GM23338 (cell line): ENCODE data around the gene APLN. TPM values are rescaled to one million over a fixed set of nuclear protein-coding genes. Genes with fewer than 3 reads are reported as not detected.

ENCODE experiments used
- ATAC-seq: fragments of 200-7000 bp; cut with Tn5 transposase; 3 replicates; pipeline ENCODE4 v1.9.1; 2020
- DNase-seq: peaks from one replicate; pipeline ENCODE4 v3.0.0-alpha.2; 2015; ENCODE audit warnings: low spot score
- H2AFZ ChIP-seq: fragments of 200-600 bp; sonication (generic); 2 replicates; pipeline ENCODE4 v1.8.0; 2016; ENCODE audit warnings: antibody characterized with exemption, mild to moderate bottlenecking, moderate library complexity
- H3F3A ChIP-seq: fragments of 200-600 bp; sonication (generic); replicated peaks from 2 replicates; pipeline ENCODE4 v1.8.0; 2017; ENCODE audit warnings: antibody characterized with exemption, mixed run types, low read depth
- H3K27ac ChIP-seq: fragments of 200-600 bp; sonication (generic); 2 replicates; pipeline ENCODE4 v1.6.1; 2016; ENCODE audit warnings: low read depth
- H3K27me3 ChIP-seq: fragments of 200-600 bp; sonication (generic); 2 replicates; pipeline ENCODE4 v1.8.0; 2016; ENCODE audit warnings: mild to moderate bottlenecking, mixed run types, moderate library complexity; ENCODE audit not compliant: insufficient read depth
- H3K36me3 ChIP-seq: fragments of 200-600 bp; sonication (generic); 2 replicates; pipeline ENCODE4 v1.8.0; 2016; ENCODE audit warnings: mild to moderate bottlenecking; ENCODE audit not compliant: insufficient read depth
- H3K4me1 ChIP-seq: fragments of 200-600 bp; sonication (generic); 2 replicates; pipeline ENCODE4 v1.8.0; 2016; ENCODE audit warnings: mild to moderate bottlenecking, moderate library complexity; ENCODE audit not compliant: insufficient read depth
- H3K4me2 ChIP-seq: fragments of 200-600 bp; sonication (generic); 2 replicates; pipeline ENCODE4 v1.7.1; 2017; ENCODE audit warnings: mixed run types
- H3K4me3 ChIP-seq: fragments of 200-600 bp; sonication (generic); 2 replicates; pipeline ENCODE4 v1.6.1; 2016; ENCODE audit warnings: mixed run types
- H3K79me2 ChIP-seq: fragments of 200-600 bp; sonication (generic); replicated peaks from 2 replicates; pipeline ENCODE4 v1.8.0; 2017; ENCODE audit warnings: mild to moderate bottlenecking; ENCODE audit not compliant: insufficient read depth
- H3K9me2 ChIP-seq: fragments of 200-600 bp; sonication (generic); 2 replicates; pipeline ENCODE4 v1.8.0; 2017; ENCODE audit not compliant: insufficient read depth
- H4K20me1 ChIP-seq: fragments of 200-600 bp; sonication (generic); replicated peaks from 2 replicates; pipeline ENCODE4 v1.8.0; 2017; ENCODE audit warnings: mild to moderate bottlenecking; ENCODE audit not compliant: insufficient read depth
- H3K27ac Mint-ChIP-seq: 2 replicates; pipeline ENCODE4 v1.8.0; 2020; ENCODE audit warnings: inconsistent platforms, mild to moderate bottlenecking, moderate library complexity, mixed read lengths
- H3K27me3 Mint-ChIP-seq: 3 replicates; pipeline ENCODE4 v1.8.0; 2022; ENCODE audit warnings: low read depth, mild to moderate bottlenecking, moderate library complexity, mixed read lengths, inconsistent platforms; ENCODE audit not compliant: insufficient read depth, poor library complexity
- H3K36me3 Mint-ChIP-seq: 3 replicates; pipeline ENCODE4 v1.8.0; 2021; ENCODE audit warnings: low read depth, mild to moderate bottlenecking, inconsistent platforms, moderate library complexity, mixed read lengths
- H3K4me1 Mint-ChIP-seq: 3 replicates; pipeline ENCODE4 v1.8.0; 2020; ENCODE audit warnings: mild to moderate bottlenecking, inconsistent platforms, mixed read lengths
- H3K4me3 Mint-ChIP-seq: 3 replicates; pipeline ENCODE4 v1.8.0; 2021; ENCODE audit warnings: moderate library complexity, mild to moderate bottlenecking, inconsistent platforms, mixed read lengths
- H3K9me3 Mint-ChIP-seq: 3 replicates; pipeline ENCODE4 v1.8.0; 2020; ENCODE audit warnings: moderate library complexity, mild to moderate bottlenecking, inconsistent platforms, mixed read lengths
- CREB1 ChIP-seq: fragments of 250-450 bp; sonication (Bioruptor Pico); IDR thresholded peaks from 2 replicates; pipeline ENCODE4 v1.5.0; 2020; ENCODE audit warnings: low read depth, mild to moderate bottlenecking, moderate library complexity
- CTCF ChIP-seq, 2 experiments: fragments of 200-600 bp in 1 of 2; sonication (generic) in 1 of 2; conservative IDR thresholded peaks; 2 replicates each; pipeline versions ENCODE4 v1.5.1 to v1.6.1; 2016 to 2017; ENCODE audit warnings: antibody characterized with exemption in 2 of 2, low read depth in 2 of 2, mild to moderate bottlenecking in 2 of 2, moderate library complexity in 1 of 2
- ETS1 ChIP-seq: IDR thresholded peaks from 2 replicates; pipeline ENCODE4 v1.6.1; 2016; ENCODE audit warnings: antibody characterized with exemption
- EZH2 ChIP-seq: fragments of 200-600 bp; sonication (generic); IDR thresholded peaks from one replicate; pipeline ENCODE4 v1.8.0; 2017; ENCODE audit warnings: antibody characterized with exemption, mild to moderate bottlenecking, low read depth; ENCODE audit not compliant: unreplicated experiment
- EZH2phosphoT487 ChIP-seq: fragments of 200-600 bp; sonication (generic); IDR thresholded peaks from one replicate; pipeline ENCODE4 v1.8.1; 2018; ENCODE audit warnings: antibody characterized with exemption; ENCODE audit not compliant: unreplicated experiment
- JUNB ChIP-seq: IDR thresholded peaks from one replicate; pipeline ENCODE4 v1.6.1; 2016; ENCODE audit warnings: antibody characterized with exemption; ENCODE audit not compliant: unreplicated experiment
- NANOG ChIP-seq: IDR thresholded peaks from 2 replicates; pipeline ENCODE4 v1.6.1; 2016; ENCODE audit warnings: antibody characterized with exemption, borderline replicate concordance
- POLR2AphosphoS5 ChIP-seq: IDR thresholded peaks from 2 replicates; pipeline ENCODE4 v1.6.1; 2016; ENCODE audit warnings: antibody characterized with exemption, low read depth
- REST ChIP-seq: IDR thresholded peaks from one replicate; pipeline ENCODE4 v1.6.1; 2018; ENCODE audit warnings: antibody characterized with exemption; ENCODE audit not compliant: unreplicated experiment
- STAT1 ChIP-seq: IDR thresholded peaks from one replicate; pipeline ENCODE4 v1.6.1; 2016; ENCODE audit warnings: antibody characterized with exemption; ENCODE audit not compliant: unreplicated experiment
- ZNF114 ChIP-seq: fragments of 250-450 bp; sonication (Bioruptor Pico); IDR thresholded peaks from 2 replicates; pipeline ENCODE4 v1.5.0; 2020; ENCODE audit warnings: mild to moderate bottlenecking, moderate library complexity
- ZNF331 ChIP-seq: fragments of 250-450 bp; sonication (Bioruptor Pico); IDR thresholded peaks from 2 replicates; pipeline ENCODE4 v1.5.0; 2020; ENCODE audit warnings: low read depth, mild to moderate bottlenecking, moderate library complexity
- polyA plus RNA-seq: library from polyadenylated mRNA; unstranded; fragments of >200 nt; fragmentation: Nextera tagmentation; extraction: Ambion mirVana; gene quantifications from 2 replicates; pipeline ENCODE4 v1.2.1, GENCODE V29; 2016
- total RNA-seq: library from RNA; depleted of rRNA; stranded (reverse); fragments of >200 nt; shearing (Covaris generic); gene quantifications from 2 replicates; pipeline ENCODE4 v1.2.3, GENCODE V29; 2014

Gene APLN
- total and polyA plus RNA-seq, 2 experiments from 2014 or later = 0.49 to 0.60 TPM

- peaks cover 4% of the 10 kb centered on the region for H3K9me3 Mint-ChIP-seq
- Histone ChIP-seq H4K20me1 (no peaks in the 10 kb centered on the region), H3K79me2 (no peaks in the 10 kb centered on the region), H3K27me3 (no peaks in the 10 kb centered on the region), H3F3A (no peaks in the 10 kb centered on the region), H3K4me2 (no peak overlapping the region), H3K4me3 (no peak overlapping the region), H2AFZ (no peak overlapping the region), H3K4me1 (no peaks in the 10 kb centered on the region), H3K9me2 (no peaks in the 10 kb centered on the region), H3K36me3 (no peaks in the 10 kb centered on the region), H3K27ac (no peak overlapping the region)
- TF ChIP-seq ETS1 (no peak), ZNF114 (CRISPR knock-in tag) (no peak), CTCF (conservative IDR thresholded peaks at IDR 0.05; ENCODE audit: low read depth in 2 of 2) (no peak), REST (no peak)
- ATAC-seq (no peak), DNase-seq (no peak)
- H3K27ac Mint-ChIP-seq = no peak overlapping the region
- H3K4me3 Mint-ChIP-seq = no peak overlapping the region
- peaks cover 22% of the 10 kb centered on the region for H3K4me1 Mint-ChIP-seq
- H3K27me3 Mint-ChIP-seq = peaks cover 2% of the 10 kb centered on the region
- peaks cover 3% of the 10 kb centered on the region; the same call in 1 of the 3 replicates for H3K36me3 Mint-ChIP-seq
Measured at GRCh38 chrX:129667412-129667811, 12.7 kb upstream of the APLN start.

DNA sequence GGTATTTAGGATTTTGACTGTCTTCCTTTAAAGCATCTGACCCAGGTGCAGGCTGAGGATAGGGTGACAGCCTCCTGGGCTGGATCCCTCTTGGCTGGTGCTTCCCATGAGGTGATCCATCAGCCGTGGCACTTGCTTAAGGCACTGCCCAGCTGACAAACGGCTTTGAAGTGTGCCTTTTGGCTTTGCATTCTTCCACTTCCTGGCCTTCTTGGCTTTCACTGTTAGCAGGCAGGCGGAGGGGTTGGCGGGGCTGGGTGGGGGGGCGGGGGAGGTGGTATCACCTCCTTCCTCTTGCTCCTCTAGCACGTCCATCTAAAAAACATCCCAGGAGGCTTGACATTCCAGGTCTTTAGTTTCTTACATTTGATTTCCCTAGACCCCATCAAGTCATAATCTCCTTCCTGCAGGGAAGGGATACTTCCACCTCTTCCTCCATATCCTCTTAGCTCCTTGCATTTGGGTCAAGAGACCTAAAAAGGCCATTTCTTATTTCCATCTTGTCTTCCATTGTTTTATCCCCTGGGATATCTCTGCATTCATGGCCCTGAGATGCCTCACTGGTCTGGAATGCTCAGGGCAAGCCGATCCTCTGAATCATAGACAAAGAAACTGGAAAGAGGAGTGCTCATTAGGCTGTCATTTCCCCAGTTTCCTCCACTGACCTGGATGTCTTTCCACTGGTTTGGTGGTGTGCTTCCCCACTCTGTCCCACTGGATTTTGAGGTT, 11.3 kb upstream of the APLN start:
- DNase-seq (peak; percentile 40), ATAC-seq (peak; percentile 59; the same call in 2 of the 3 replicates)
- Histone ChIP-seq H3K9me2 (no peaks in the 10 kb centered on the region), H4K20me1 (no peaks in the 10 kb centered on the region), H3K27me3 (no peaks in the 10 kb centered on the region), H3K4me2 (no peak overlapping the region; the same call in 1 of the 2 replicates), H3F3A (no peaks in the 10 kb centered on the region), H3K79me2 (no peaks in the 10 kb centered on the region), H3K27ac (no peak overlapping the region), H3K4me3 (no peak overlapping the region), H3K36me3 (no peaks in the 10 kb centered on the region), H2AFZ (no peak overlapping the region), H3K4me1 (no peaks in the 10 kb centered on the region)
- Mint-ChIP-seq H3K36me3 (peaks cover 3% of the 10 kb centered on the region; the same call in 1 of the 3 replicates), H3K27ac (no peak overlapping the region), H3K4me1 (peaks cover 22% of the 10 kb centered on the region), H3K27me3 (peaks cover 2% of the 10 kb centered on the region), H3K4me3 (no peak overlapping the region), H3K9me3 (peaks cover 4% of the 10 kb centered on the region)
- TF ChIP-seq CTCF (conservative IDR thresholded peaks at IDR 0.05; ENCODE audit: low read depth in 2 of 2) (no peak), STAT1 (no peak), JUNB (no peak), ETS1 (no peak), EZH2phosphoT487 (no peak), POLR2AphosphoS5 (no peak), ZNF114 (CRISPR knock-in tag) (no peak), EZH2 (no peak), NANOG (no peak), ZNF331 (CRISPR knock-in tag) (no peak), CREB1 (CRISPR knock-in tag) (no peak)
